ENCODE data around the gene SLC7A6.

Gene SLC7A6

DNA sequence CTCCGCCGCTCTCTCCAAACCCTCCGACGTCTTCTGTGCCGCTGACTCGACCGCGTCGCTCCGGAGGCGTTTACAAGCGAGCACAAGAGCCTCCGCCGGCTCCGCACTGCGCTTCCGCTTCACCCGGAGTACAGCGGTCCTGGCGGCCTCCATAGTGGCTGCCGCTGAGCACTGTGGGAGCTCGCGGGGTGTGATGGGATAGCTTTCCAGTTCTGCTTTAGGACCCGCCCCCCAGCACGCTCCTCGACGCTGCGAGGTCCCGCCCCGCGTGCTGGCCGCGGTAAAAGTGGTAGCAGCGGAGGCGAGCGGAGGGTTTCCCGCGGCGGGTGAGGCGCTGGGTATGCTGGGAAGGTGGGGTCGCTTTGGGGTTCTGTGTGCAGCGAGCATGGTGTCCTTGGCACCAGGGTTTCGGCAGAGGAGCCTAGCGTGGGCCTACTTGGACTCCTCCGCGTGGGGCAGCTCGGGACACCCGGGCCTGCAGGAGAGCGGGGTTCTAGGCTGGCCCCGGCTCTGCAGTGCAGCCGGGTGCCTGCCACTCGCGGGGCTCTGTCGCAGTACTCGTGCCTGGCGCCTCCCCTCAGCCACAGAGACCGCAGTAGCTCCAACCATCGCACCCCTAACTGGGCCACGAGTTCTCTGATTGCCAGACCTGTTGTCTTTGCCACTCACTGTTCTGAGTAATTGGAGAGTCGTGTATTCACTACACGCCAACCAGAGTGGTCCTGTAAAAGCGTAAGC, 46.6 kb downstream of the SLC7A6 start, which contains the start of the genes PRMT7 and SLC7A6OS:
Gene PRMT7, plus strand, starts transcription at position 246 of the 738 bp plus-strand sequence. CDS start 4,961 bp downstream, outside the sequence.
Gene SLC7A6OS, minus strand, starts transcription at position 173 of the 738 bp plus-strand sequence. Its CDS starts 20 bp downstream, at position 153.
- peak; percentile 90 for DNase-seq

DNA sequence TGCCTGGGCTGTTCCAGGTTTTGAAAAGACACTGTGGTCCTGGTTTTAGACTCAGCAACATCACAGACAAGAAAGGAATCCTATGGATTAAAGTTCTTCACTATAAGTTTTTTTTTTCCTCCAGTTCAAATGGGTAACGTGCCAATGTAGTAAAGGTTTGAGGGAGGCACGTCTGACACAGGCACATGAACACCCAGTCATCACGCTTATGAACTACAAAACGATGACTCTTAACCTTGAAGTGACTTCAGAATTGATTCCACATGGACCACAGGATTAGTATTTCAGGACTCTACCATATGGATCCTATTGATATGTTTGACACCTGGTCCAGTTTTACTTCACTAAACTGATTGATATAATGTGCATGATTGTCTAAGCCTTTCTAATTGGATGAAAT, 48.8 kb downstream of the SLC7A6 start:
- DNase-seq, result no peak

DNA sequence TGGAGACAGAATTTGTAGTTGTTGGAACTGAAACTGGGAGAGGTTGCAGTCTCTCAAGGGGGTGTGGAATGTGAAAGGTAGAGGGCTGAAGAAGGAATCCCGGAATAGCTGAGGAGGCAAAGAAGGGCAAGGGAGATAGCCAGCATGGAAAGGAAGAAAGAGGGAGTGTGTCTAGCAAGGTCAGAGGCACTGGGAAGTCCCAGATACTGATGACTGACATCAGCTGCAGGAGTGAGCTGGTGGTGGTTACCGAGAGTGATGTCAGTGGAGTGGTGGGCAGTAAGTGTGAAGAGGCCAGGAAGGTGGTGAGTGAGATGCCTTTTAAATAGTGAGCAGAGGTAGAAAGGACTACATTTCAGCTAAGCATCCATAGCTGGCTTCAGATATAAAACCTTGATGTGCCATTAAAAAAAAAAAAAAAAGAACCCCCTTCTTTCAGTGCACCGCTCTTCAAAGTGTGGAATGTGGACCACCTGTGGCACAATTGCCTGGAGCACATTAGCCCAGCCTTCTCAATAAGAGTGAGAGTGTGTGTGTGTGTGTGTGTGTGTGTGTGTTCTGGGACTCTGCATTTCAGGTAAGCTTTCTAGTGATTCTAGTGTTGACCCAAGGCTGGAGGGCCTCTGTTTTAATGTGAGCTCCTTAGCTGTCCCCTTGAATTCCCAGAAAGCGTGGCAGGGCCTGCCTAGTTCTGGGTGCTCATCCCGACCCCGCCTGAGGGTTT, 55.0 kb downstream of the SLC7A6 start:
- DNase-seq, result no peak

DNA sequence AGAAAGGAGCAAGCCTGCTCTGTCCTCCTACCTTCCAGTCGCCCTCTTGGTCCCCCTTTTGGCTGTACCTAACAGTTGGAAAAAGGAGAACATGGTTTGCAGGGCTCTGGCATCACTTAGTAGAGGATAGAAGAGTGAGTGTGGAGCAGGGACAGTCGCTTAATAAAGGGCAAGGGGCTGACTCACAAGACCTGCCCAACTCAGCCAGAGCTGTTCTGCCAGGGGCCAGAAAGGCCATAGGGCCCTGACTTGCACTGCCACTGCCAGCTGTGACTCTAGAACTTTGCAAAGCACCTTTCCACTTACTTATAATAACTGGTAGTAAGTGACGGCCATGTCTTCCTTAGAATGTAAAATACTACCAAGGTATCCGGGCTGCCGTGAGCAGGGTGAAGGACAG, 60.0 kb downstream of the SLC7A6 start:
- no peak for DNase-seq

DNA sequence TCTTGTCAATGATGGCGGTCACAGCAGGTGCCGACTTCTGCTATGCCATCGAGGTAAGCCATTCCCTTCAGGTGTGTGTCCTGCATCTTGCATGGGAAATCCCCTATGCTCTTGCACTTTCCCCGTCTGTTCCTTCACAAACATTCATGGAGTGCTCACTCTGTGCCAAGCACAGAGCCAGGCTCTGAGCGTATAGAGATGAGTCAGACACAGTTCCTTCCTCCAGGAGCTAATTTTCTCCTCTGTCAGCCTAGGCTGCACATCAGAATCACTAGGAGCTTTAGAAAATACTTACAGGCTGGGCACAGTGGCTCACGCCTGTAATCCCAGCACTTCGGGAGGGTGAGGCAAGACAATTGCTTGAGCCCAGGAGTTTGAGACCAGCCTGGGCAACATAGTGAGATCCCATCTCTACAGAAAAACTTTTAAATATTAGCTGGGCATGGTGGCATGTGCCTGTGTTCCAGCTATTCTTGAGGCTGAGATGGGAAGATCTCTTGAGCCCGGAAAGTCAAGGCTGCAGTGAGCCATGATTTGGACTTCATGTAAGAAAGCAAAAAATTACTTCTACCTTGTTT, 60.5 kb downstream of the SLC7A6 start:
- DNase-seq, result no peak

DNA sequence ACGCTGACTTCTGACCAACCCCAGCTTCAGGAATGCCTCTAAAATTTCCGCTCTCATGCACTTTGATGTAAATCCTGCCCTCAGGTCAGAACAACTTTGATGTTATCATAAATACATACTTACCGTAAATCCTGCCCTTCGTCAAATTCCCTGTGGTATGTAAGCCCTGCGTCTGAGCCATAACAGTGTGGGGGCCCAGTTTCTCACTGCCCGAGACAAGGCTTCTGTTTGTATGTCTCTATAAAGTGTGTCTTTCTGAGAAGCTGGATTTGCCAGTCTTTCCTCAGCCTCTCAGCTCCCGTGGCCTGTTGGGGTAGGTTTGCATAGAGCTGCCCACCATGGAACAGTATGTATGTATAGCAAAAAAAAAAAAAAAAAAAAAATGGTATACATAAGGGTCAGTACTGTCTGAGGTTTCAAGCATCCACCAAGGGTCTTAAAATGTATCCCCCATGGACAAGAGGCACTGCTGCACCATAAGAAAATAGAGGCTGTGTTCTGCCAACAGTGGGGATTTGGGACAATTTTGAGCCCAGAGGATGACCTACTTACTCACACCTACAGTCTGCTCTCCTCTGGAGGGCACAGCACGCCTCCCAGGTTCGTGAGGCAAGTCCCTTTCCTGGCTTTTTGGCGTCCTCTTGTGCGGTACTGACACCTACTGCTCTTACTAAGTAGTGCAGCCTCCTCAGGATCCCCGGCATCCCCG, 64.0 kb downstream of the SLC7A6 start:
- peak; percentile 77 for DNase-seq

DNA sequence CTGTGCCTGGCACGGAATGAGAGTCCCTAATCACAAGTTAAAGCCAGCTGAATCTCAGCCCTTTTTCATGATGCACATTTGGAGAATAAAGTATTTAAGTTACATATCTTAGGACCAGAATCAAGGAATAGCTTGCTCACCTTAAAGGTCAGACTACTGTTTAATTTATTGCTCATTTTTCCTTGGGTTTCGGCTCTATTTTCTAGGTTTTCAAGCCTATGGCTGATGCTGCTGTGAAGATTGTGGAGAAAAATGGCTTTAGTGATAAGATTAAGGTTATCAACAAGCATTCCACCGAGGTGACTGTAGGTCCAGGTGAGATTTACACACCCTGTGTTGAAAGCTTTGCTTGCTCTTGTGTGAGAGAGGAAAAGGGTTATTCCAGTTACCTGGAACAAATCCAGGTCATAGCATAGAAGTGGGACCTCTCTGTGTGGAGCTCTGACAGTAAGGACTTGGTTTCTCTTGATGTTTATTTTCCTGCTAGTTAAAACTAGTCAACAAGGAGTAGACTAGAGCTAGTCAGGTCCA, 64.6 kb downstream of the SLC7A6 start:
- DNase-seq, result no peak

DNA sequence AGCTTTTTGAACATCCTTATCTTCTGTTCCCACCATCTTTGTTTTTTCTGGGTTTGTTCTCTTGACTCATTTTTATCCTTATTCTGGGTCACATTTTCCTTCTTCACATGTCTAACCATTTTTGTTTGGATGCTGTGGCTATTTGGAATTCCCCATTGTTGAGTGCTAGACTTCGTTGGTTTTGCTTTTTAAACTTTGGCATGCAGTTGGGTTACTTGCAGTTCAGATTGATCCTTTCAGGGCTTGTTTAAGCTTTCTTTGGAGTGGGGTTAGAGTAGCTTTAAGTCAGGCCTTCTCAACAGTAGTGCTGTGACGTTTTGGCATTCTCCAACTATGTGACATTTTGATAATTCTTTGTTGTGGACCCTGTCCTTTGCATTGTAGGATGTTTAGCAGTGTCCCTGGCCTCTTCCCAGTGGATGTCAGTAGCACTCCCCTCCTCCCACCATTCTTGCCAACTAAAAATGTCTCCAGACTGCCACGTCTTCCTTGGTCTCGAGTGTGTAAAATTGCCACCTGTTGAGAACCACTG, 67.6 kb downstream of the SLC7A6 start:
- DNase-seq, result no peak

DNA sequence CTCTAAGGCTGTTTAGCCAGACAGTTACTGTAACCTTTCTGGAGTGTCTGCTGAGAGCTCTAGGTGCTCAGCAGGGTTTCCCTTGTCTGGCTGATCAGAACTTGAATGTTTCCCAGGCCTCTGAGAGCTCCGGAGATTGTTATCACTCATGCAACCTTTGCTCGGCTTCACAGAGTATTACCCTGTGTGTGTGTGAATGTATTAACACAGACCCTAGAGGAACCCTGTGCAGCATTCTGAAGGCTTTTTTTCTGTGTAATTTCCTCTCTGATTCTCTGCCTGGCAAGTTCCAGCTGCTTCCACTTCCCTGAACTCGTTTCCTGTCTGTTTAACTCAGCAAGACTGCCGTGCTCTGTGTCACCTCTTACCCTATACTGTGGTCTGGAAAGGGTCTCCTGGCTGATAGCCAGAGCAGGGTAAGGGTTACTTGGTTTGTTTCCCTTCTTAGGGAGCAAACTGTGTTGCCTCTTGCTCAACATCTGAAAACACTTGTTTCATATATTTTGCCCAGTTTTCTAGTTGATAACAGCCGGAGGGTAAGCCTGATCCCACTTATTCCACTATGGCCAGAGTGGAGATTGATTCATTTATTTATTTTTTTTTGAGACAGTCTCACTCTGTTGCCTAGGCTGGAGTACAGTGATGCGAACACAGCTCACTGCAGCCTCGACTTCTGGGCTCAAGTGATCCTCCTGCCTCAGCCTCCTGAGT, 68.2 kb downstream of the SLC7A6 start:
- DNase-seq, result no peak

DNA sequence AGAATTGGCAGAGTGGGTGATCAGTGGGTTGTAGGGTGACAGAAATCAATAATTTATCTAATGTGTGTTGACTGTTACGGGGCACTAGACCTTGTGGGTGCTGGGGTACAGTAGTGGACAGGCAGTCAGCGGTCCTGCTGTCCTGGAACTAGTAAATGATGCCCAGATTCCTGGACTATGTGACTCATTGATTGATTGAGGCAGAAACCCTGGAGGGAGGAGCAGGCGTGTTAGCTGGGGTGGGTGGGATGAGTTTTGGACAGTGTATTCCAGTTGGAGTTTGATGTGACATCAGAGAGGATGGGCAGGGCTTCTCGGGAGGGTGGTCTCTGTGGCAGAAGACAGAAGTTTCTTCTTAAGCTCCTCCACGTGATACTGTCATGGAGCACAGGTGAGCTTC, 70.8 kb downstream of the SLC7A6 start:
- DNase-seq, result no peak

DNA sequence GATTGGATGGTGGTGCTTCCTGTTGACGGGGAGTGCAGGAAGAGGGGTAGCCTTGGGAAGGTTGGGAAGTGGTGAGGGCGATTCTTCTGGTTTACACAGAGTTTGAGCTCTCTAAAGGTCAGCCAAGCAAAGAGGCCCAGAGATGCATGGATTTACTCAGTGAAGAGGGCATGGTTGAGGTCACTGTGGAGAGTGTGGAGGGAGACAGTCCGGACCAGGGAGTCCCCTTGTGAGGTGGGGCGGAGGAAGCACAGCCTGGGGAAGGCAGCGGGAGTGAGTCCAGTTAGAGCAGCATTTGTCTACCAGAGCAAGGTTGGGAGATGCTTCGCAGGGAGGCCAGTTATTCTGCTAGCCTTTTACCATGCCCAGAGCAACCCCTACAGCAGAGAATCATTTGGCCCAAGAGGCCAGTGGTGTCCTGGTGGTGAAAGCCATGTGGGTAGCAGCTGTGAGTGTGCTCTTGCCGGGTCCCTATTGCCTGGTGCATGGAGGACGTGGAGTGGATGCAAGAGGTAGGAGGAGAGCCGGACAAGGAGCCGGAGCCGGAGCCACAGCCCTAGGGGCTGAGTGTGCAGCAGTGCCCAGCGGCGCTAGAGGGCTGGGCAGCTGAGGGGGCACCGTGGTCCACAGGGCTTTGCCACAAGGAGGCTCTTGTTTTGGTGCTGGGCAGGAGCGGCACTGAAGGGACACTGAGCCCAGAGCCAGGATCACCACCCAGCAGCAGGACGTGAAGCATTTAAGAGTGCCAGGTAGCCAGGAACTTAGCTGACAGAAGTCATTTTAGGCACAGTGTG, 74.2 kb downstream of the SLC7A6 start:
- DNase-seq, result no peak

DNA sequence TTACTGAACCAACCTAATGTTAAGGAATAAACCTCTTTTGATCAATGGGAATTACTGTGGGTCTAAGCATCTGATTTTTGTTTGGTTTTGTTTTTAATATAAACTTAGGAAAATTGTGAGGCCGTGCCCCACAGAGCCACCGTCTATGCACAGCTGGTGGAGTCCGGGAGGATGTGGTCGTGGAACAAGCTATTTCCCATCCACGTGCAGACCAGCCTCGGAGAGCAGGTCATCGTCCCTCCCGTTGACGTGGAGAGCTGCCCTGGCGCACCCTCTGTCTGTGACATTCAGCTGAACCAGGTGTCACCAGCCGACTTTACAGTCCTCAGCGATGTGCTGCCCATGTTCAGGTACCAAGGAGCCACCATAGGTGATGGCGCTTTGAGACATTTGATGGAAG, 74.9 kb downstream of the SLC7A6 start:
- no peak for DNase-seq

DNA sequence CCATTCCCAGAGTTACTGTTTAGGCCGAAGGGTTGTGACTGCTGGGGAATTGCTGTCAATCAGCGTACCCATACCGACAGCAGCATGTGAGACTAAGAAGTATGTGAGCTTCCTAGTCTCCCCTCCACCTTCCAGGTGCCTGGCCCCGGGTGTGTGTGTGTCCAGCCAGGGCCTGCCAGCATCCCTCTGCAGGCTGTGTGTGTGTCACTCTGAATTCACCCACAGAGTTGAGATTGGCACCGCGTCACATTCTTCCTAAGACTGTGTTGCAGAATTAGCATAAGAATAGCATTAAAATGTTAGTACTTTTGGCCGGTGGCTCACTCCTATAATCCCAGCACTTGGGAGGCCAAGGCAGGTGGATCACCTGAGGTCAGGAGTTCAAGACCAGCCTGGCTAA, 78.3 kb downstream of the SLC7A6 start:
- no peak for DNase-seq

DNA sequence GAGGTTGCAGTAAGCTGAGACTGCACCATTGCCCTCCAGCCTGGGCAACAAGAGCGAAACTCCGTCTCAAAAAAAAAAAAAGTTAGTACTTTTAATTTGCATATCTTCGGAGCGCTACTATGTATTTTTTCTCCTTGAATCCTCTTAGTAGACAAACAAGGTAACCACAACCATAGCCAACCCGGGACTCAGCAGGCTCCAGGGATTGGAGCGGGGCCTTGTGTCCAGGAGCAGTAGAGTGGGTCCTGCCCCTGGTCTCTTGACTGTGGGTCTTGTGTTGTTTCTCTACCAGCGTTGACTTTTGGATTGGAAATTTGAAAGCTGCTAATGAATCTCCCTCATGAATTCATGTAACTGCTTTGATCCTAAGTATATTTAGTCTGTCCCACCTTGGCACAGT, 78.8 kb downstream of the SLC7A6 start:
- no peak for DNase-seq

DNA sequence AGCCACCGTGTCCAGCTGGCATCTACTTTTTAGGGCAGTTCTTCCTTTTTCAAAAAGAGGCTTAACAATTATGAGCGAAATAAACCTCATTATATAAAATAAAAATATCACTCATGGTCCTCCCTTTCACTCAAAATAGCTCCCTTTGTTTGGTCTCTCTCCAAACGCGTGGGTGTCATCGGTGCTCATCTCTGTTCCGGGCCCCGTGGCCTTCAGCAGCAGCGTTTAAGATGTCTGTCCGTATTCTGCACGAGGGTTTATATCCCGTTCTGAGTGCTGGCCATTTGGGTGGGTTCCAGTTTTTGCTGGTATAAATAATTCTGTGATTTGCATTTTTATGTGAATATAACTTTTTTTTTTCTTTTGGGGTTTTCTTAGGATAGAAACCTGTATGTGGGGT, 79.9 kb downstream of the SLC7A6 start:
- DNase-seq, result no peak

DNA sequence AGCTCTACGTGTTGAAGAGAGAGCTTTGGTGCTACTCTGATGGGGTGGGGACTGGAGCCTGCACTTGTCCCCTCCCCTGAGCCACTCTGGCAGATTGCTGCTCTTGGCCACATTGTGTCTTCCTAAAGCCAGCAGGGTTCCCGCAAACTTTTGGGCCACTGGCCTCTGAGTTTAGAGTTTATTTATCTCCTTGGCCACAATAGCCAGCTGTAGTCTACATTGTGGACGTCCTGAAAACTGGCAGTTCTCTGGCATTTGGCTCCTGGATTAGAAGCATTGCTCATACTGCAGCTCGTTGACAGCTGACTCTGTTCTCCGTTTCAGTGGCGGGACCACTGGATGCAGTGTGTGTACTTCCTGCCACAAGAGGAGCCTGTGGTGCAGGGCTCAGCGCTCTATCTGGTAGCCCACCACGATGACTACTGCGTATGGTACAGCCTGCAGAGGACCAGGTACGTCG, 81.1 kb downstream of the SLC7A6 start:
- peak; percentile 25 for DNase-seq

DNA sequence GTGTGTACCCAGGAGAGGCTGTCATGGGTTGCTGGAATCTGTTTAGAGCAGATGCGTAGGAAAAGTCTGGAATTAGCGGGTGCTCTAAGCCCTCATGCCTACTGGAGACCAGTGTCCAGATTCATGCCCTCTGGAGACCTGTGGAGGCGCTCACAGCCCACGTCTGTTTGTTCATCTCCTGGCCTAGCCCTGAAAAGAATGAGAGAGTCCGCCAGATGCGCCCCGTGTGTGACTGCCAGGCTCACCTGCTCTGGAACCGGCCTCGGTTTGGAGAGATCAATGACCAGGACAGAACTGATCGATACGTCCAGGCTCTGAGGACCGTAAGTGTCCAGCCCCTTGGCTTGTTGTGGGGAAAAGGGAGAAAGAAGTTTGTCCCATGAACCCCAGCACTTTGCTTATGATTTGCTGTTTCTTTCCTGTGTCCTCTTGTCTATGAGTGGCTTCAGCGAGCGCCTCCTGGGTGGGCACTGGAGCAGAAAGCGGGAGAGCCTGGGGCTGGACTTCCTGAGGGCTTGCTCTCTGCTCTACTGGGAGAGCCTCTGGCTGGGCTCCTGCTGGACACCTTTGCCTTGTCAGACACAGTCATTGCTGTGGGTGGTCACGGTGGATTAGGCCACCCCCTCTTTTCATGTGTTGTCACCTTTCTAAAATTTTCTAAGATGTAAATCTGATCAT, 81.8 kb downstream of the SLC7A6 start:
- DNase-seq, result no peak

DNA sequence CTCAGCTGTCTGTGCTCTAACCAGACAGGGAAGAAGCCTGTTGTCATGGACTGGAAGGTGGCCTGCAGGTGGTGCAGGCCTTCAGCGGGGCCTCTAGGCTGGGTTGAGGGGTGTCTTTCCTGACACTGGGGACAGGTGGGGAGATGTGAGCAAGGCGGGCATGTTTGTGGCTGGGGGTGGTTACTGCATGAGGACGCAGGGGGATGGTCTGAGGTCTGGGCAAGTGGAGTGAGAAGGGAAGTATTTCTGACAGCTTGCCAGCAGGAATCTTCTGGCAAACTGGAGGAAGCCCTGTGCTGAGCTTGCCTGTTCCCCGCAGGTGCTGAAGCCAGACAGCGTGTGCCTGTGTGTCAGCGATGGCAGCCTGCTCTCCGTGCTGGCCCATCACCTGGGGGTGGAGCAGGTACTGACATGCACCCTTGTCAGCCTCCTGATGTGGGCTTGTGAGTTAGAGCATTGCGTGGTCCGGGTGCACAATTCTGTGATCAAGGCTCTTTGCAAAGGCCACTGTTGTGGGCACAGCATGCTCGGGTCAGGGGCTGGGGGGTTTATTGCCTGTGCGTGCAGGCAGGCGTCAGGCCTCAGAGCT, 82.7 kb downstream of the SLC7A6 start:
- DNase-seq, result no peak

DNA sequence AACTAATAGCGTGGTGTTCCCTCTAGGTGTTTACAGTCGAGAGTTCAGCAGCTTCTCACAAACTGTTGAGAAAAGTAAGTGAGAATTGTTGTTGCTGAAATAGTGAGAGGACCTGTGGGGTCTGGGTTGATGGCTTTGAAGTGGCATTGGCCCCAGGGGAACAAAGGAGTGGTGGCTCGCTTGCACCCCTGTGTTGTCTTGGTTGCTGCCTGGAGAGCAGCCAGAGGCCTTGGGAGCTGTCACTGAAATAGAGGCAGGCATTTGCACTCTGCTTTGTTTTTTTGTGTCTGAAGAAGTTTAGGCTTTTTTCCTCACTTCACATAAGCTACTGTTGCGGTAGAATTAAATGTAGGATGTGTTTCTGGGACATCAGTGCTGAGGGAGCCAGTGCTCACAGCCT, 83.3 kb downstream of the SLC7A6 start:
- DNase-seq, result no peak

Measured in activated gamma-delta T cell treated with Interleukin-2 at 50 U/mL for 16 hours (primary cell).